Stimulated activated CD8-positive, alpha-beta memory T cell treated with anti-CD3 and anti-CD28 coated beads, Interleukin-7, amount 100 ng/mL, for 24 hours (primary cell): ENCODE data around the gene PSG11.
"Not testable (repeated sequence)": the region's sequence is repeated elsewhere in the genome, so short reads cannot be mapped to it uniquely, and the experiment has no call there.

ENCODE experiments used
- DNase-seq: peaks from one replicate; pipeline ENCODE4 v3.0.0-alpha.2; 2020; ENCODE audit warnings: low read depth

The PSG11 gene

DNA sequence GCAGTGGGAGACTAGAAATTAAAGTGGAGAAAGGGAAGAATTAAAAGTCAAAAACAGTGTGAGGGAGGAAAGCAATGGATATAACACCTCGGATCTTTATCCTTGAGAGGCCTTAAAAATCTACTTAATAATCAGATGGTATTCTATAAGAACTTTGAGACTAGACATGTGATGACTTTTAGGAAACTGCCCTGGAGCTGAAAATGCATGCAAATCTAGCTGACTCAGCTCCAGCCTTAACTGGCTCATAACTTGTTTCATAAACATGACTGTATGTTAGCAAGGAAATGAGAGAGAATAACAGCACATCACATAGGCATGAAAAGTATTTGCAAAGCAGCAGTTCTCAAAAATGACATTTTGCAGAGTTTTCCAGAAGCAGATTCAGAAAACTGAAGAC lies 38.1 kb downstream of the PSG11 start:
- DNase-seq: not testable (repeated sequence)

DNA sequence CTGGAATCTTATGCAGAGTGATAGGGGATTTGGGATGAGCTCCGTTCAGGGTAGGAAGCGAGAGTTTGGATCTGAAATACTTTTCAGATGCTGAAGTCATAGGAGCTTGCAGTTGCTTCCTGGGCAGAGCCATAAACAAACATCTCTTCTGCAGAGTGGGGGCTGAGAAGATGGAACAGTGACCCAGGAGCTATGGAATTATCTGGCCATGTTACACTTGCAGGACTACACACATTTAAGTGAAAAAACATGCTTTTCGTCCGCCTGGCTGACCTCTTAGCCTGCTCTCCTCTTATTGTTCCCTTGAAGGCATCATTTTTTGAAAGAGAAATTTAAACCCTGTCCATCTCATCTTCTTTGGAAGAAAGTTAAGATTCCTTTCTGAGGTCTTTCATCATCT lies 40.7 kb downstream of the PSG11 start:
- no peak for DNase-seq

DNA sequence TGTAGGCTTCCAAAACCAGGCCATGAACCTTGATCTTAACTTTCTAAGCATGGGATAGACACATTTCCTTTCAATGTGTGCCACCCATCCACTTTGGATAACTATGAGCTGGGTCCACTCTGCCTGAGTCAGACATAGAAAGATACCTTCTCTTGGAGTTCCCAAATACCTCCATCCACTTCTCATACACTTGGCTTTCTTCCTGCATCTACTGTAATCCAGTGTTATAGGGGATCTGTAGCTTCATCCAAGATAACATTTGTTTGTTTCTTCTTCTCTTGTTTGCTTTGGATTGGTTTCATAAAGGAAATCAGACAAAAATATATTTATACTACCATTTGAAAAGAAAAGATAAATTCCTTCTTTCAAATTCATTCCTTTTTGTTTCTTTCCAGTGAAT lies 44.2 kb downstream of the PSG11 start:
- DNase-seq: not testable (repeated sequence)

GRCh38 chr19:42971451-42971850 lies 54.8 kb downstream of the PSG11 start:
- not testable (repeated sequence) for DNase-seq

GRCh38 chr19:42965176-42965575 lies 61.1 kb downstream of the PSG11 start:
- DNase-seq: no peak

DNA sequence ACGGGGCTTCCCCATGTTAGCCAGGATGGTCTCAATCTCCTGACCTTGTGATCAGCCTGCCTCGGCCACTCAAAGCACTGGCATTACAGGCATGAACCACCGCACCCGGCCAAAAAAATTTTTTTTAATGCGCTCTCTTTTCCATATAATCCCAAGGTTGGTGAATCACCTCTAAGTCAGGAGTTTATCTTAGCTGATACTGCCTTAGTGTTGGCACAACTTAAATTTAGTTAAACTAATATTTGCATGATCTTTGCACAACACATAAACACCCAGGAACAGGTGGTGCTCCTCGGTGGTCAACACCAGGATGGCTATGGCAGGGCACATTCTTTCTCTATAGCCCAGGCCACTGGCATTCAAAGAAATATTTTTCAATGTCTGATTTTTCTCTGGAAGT lies 65.2 kb downstream of the PSG11 start:
- DNase-seq: no peak
